ENCODE measurements around the gene MALL.
"Not testable (repeated sequence)": the region's sequence is repeated elsewhere in the genome, so short reads cannot be mapped to it uniquely, and the experiment has no call there.

Gene MALL

GRCh38 chr2:110097506-110098220, 18.0 kb downstream of the MALL start:
- DNase-seq (ENCODE audit: low read depth): no peak

- DNase-seq (ENCODE audit: low read depth): no peak
These were observed 19.5 kb downstream of the MALL start for GRCh38 chr2:110095994-110096633.

- not testable (repeated sequence) for DNase-seq (ENCODE audit: low read depth)
These were observed 20.6 kb downstream of the MALL start for GRCh38 chr2:110094884-110095534.

- DNase-seq (ENCODE audit: low read depth): not testable (repeated sequence)
These were observed 21.7 kb downstream of the MALL start for GRCh38 chr2:110093924-110094323.

- not testable (repeated sequence) for DNase-seq (ENCODE audit: low read depth)
These were observed 25.5 kb downstream of the MALL start for GRCh38 chr2:110090164-110090563.

- DNase-seq (ENCODE audit: low read depth): not testable (repeated sequence)
These were observed 31.9 kb downstream of the MALL start for GRCh38 chr2:110083757-110084156.

- DNase-seq (ENCODE audit: low read depth): not testable (repeated sequence)
These were observed 32.5 kb downstream of the MALL start for GRCh38 chr2:110083162-110083561.

- DNase-seq (ENCODE audit: low read depth): not testable (repeated sequence)
These were observed 37.5 kb downstream of the MALL start for GRCh38 chr2:110078104-110078503.

GRCh38 chr2:110075896-110076295, 39.7 kb downstream of the MALL start:
- DNase-seq (ENCODE audit: low read depth): not testable (repeated sequence)

GRCh38 chr2:110069869-110070268, 45.8 kb downstream of the MALL start:
- DNase-seq (ENCODE audit: low read depth): not testable (repeated sequence)

GRCh38 chr2:110068153-110068552, 47.5 kb downstream of the MALL start:
- DNase-seq (ENCODE audit: low read depth): not testable (repeated sequence)

- DNase-seq (ENCODE audit: low read depth): not testable (repeated sequence)
These were observed 53.3 kb downstream of the MALL start for GRCh38 chr2:110062332-110062731.

GRCh38 chr2:110060550-110060949, 55.1 kb downstream of the MALL start:
- not testable (repeated sequence) for DNase-seq (ENCODE audit: low read depth)

- DNase-seq (ENCODE audit: low read depth): not testable (repeated sequence)
These were observed 55.8 kb downstream of the MALL start for GRCh38 chr2:110059694-110060358.

- DNase-seq (ENCODE audit: low read depth): not testable (repeated sequence)
These were observed 56.5 kb downstream of the MALL start for GRCh38 chr2:110059009-110059693.

- not testable (repeated sequence) for DNase-seq (ENCODE audit: low read depth)
These were observed 57.6 kb downstream of the MALL start for GRCh38 chr2:110058034-110058433.

GRCh38 chr2:110055819-110056408, 59.7 kb downstream of the MALL start:
- not testable (repeated sequence) for DNase-seq (ENCODE audit: low read depth)

- DNase-seq (ENCODE audit: low read depth): not testable (repeated sequence)
These were observed 60.9 kb downstream of the MALL start for GRCh38 chr2:110054521-110055407.

- not testable (repeated sequence) for DNase-seq (ENCODE audit: low read depth)
These were observed 61.9 kb downstream of the MALL start for GRCh38 chr2:110053688-110054087.

- DNase-seq (ENCODE audit: low read depth): not testable (repeated sequence)
These were observed 63.5 kb downstream of the MALL start for GRCh38 chr2:110052166-110052565.
